GM12801 (cell line): ENCODE measurements around the gene NLRP9.

Source experiments
- CTCF ChIP-seq: IDR thresholded peaks from one replicate; pipeline ENCODE4 v1.5.1; 2011; ENCODE audit warnings: control low read depth; ENCODE audit not compliant: insufficient read length; ENCODE audit errors: extremely low read depth

The NLRP9 gene

GRCh38 chr19:55688422-55689218, 49.6 kb downstream of the NLRP9 start:
- no peak for TF ChIP-seq CTCF

- TF ChIP-seq CTCF: no peak
Observed at GRCh38 chr19:55687281-55688201, 50.7 kb downstream of the NLRP9 start.

- TF ChIP-seq CTCF: no peak
Observed at GRCh38 chr19:55686311-55687050, 51.7 kb downstream of the NLRP9 start.

- TF ChIP-seq CTCF: no peak
Observed at GRCh38 chr19:55685776-55686175, 52.4 kb downstream of the NLRP9 start.

- no peak for TF ChIP-seq CTCF
Observed at GRCh38 chr19:55684946-55685681, 53.1 kb downstream of the NLRP9 start.

GRCh38 chr19:55683449-55684261, 54.5 kb downstream of the NLRP9 start:
- no peak for TF ChIP-seq CTCF
